ENCODE data around the gene FMNL2. TPM values are rescaled to one million over a fixed set of nuclear protein-coding genes. Genes with fewer than 3 reads are reported as not detected.

Gene FMNL2
- polyA plus RNA-seq, 1 donor from 2014 or later = 0.24 TPM

- H3K9me3 Mint-ChIP-seq = no peaks in the 10 kb centered on the region
- H3K27me3 Mint-ChIP-seq = no peaks in the 10 kb centered on the region
- no peak overlapping the region for H3K27ac Mint-ChIP-seq
- H3K36me3 Mint-ChIP-seq = no peaks in the 10 kb centered on the region
- no peak overlapping the region for H3K4me3 Mint-ChIP-seq
- H3K4me1 Mint-ChIP-seq = no peaks in the 10 kb centered on the region
Observed at GRCh38 chr2:152646264-152646663, 311.3 kb downstream of the FMNL2 start.

- H3K4me1 Mint-ChIP-seq = no peaks in the 10 kb centered on the region
- H3K27ac Mint-ChIP-seq = no peak overlapping the region
- H3K9me3 Mint-ChIP-seq = no peaks in the 10 kb centered on the region
- H3K27me3 Mint-ChIP-seq = no peaks in the 10 kb centered on the region
- H3K4me3 Mint-ChIP-seq = no peak overlapping the region
- H3K36me3 Mint-ChIP-seq = no peaks in the 10 kb centered on the region
Observed at GRCh38 chr2:152646775-152647174, 311.8 kb downstream of the FMNL2 start.

- H3K9me3 Mint-ChIP-seq = no peaks in the 10 kb centered on the region
- no peaks in the 10 kb centered on the region for H3K27me3 Mint-ChIP-seq
- H3K27ac Mint-ChIP-seq = peak overlapping the region in 2 of 3 donors; percentile 25 to 33
- H3K36me3 Mint-ChIP-seq = no peaks in the 10 kb centered on the region
- H3K4me3 Mint-ChIP-seq = no peak overlapping the region
- no peaks in the 10 kb centered on the region for H3K4me1 Mint-ChIP-seq
Observed at GRCh38 chr2:152647552-152647951, 312.6 kb downstream of the FMNL2 start.

- Mint-ChIP-seq H3K4me3 (no peak overlapping the region), H3K27me3 (no peaks in the 10 kb centered on the region), H3K9me3 (no peaks in the 10 kb centered on the region), H3K36me3 (no peaks in the 10 kb centered on the region), H3K27ac (peak overlapping the region in 1 of 3 donors; percentile 25), H3K4me1 (no peaks in the 10 kb centered on the region)
Observed at GRCh38 chr2:152648336-152648735, 313.4 kb downstream of the FMNL2 start.

GRCh38 chr2:152649997-152650396 is 315.0 kb downstream of the FMNL2 start:
- H3K27me3 Mint-ChIP-seq = no peaks in the 10 kb centered on the region
- H3K27ac Mint-ChIP-seq = no peak overlapping the region
- no peaks in the 10 kb centered on the region for H3K9me3 Mint-ChIP-seq
- no peaks in the 10 kb centered on the region for H3K4me1 Mint-ChIP-seq
- H3K4me3 Mint-ChIP-seq = no peak overlapping the region
- H3K36me3 Mint-ChIP-seq = no peaks in the 10 kb centered on the region

GRCh38 chr2:152650768-152651371 is 315.9 kb downstream of the FMNL2 start:
- Mint-ChIP-seq H3K4me3 (no peak overlapping the region), H3K27ac (no peak overlapping the region), H3K4me1 (no peaks in the 10 kb centered on the region), H3K9me3 (no peaks in the 10 kb centered on the region), H3K36me3 (no peaks in the 10 kb centered on the region), H3K27me3 (no peaks in the 10 kb centered on the region)

- no peak overlapping the region for H3K27ac Mint-ChIP-seq
- H3K27me3 Mint-ChIP-seq = no peaks in the 10 kb centered on the region
- H3K36me3 Mint-ChIP-seq = peaks cover 1% of the 10 kb centered on the region
- no peaks in the 10 kb centered on the region for H3K4me1 Mint-ChIP-seq
- H3K9me3 Mint-ChIP-seq = no peaks in the 10 kb centered on the region
- H3K4me3 Mint-ChIP-seq = no peak overlapping the region
Observed at GRCh38 chr2:152651834-152652233, 316.9 kb downstream of the FMNL2 start.

GRCh38 chr2:152655880-152656279 is 320.9 kb downstream of the FMNL2 start:
- Mint-ChIP-seq H3K36me3 (peaks cover 5% of the 10 kb centered on the region), H3K27me3 (no peaks in the 10 kb centered on the region), H3K4me1 (no peaks in the 10 kb centered on the region), H3K27ac (peak overlapping the region in 1 of 3 donors; percentile 3), H3K4me3 (no peak overlapping the region), H3K9me3 (no peaks in the 10 kb centered on the region)

- H3K27ac Mint-ChIP-seq = no peak overlapping the region
- no peaks in the 10 kb centered on the region for H3K27me3 Mint-ChIP-seq
Observed at GRCh38 chr2:152657043-152657442, 322.1 kb downstream of the FMNL2 start.

GRCh38 chr2:152658221-152658620 is 323.2 kb downstream of the FMNL2 start:
- no peaks in the 10 kb centered on the region for H3K9me3 Mint-ChIP-seq
- H3K27me3 Mint-ChIP-seq = no peaks in the 10 kb centered on the region
- peaks cover 9% of the 10 kb centered on the region for H3K36me3 Mint-ChIP-seq
- no peak overlapping the region for H3K4me3 Mint-ChIP-seq
- H3K27ac Mint-ChIP-seq = no peak overlapping the region
- no peaks in the 10 kb centered on the region for H3K4me1 Mint-ChIP-seq

More at GRCh38 chr2:152657043-152657442, 322.1 kb downstream of the FMNL2 start:
- Mint-ChIP-seq H3K36me3 (peaks cover 7% of the 10 kb centered on the region), H3K4me3 (no peak overlapping the region), H3K9me3 (no peaks in the 10 kb centered on the region), H3K4me1 (no peaks in the 10 kb centered on the region)

GRCh38 chr2:152661076-152661475 is 326.1 kb downstream of the FMNL2 start:
- Mint-ChIP-seq H3K27me3 (no peaks in the 10 kb centered on the region), H3K9me3 (no peaks in the 10 kb centered on the region), H3K4me3 (no peak overlapping the region), H3K4me1 (no peaks in the 10 kb centered on the region), H3K27ac (no peak overlapping the region), H3K36me3 (peaks cover 13% of the 10 kb centered on the region)

- peaks cover 8% of the 10 kb centered on the region for H3K36me3 Mint-ChIP-seq
- no peak overlapping the region for H3K4me3 Mint-ChIP-seq
- no peak overlapping the region for H3K27ac Mint-ChIP-seq
- no peaks in the 10 kb centered on the region for H3K9me3 Mint-ChIP-seq
- H3K4me1 Mint-ChIP-seq = no peaks in the 10 kb centered on the region
- H3K27me3 Mint-ChIP-seq = no peaks in the 10 kb centered on the region
Observed at GRCh38 chr2:152664725-152665124, 329.8 kb downstream of the FMNL2 start.

- Mint-ChIP-seq H3K9me3 (no peaks in the 10 kb centered on the region), H3K4me1 (peaks cover 0 to 1% (median 0%) of the 10 kb centered on the region in 3 donors), H3K27ac (no peak overlapping the region), H3K36me3 (peaks cover 6% of the 10 kb centered on the region), H3K4me3 (no peak overlapping the region), H3K27me3 (no peaks in the 10 kb centered on the region)
Observed at GRCh38 chr2:152674334-152674733, 339.4 kb downstream of the FMNL2 start.

- H3K9me3 Mint-ChIP-seq = no peaks in the 10 kb centered on the region
- H3K36me3 Mint-ChIP-seq = peaks cover 6% of the 10 kb centered on the region
- H3K27ac Mint-ChIP-seq = no peak overlapping the region
- no peak overlapping the region for H3K4me3 Mint-ChIP-seq
- peaks cover 0 to 2% (median 0%) of the 10 kb centered on the region in 3 donors for H3K4me1 Mint-ChIP-seq
- no peaks in the 10 kb centered on the region for H3K27me3 Mint-ChIP-seq
Observed at GRCh38 chr2:152676461-152676860, 341.5 kb downstream of the FMNL2 start.

GRCh38 chr2:152678808-152679207 is 343.8 kb downstream of the FMNL2 start:
- H3K27me3 Mint-ChIP-seq = no peaks in the 10 kb centered on the region
- H3K9me3 Mint-ChIP-seq = no peaks in the 10 kb centered on the region
- H3K4me3 Mint-ChIP-seq = no peak overlapping the region
- H3K27ac Mint-ChIP-seq = no peak overlapping the region
- H3K36me3 Mint-ChIP-seq = peaks cover 2% of the 10 kb centered on the region
- peaks cover 0 to 2% (median 0%) of the 10 kb centered on the region in 3 donors for H3K4me1 Mint-ChIP-seq

GRCh38 chr2:152682663-152683062 is 347.7 kb downstream of the FMNL2 start:
- H3K4me3 Mint-ChIP-seq = no peak overlapping the region
- H3K27me3 Mint-ChIP-seq = no peaks in the 10 kb centered on the region
- peaks cover 2% of the 10 kb centered on the region for H3K36me3 Mint-ChIP-seq
- H3K9me3 Mint-ChIP-seq = no peaks in the 10 kb centered on the region
- H3K4me1 Mint-ChIP-seq = peaks cover 0 to 13% (median 11%) of the 10 kb centered on the region in 3 donors
- H3K27ac Mint-ChIP-seq = peak overlapping the region in 1 of 3 donors; percentile 27
